Measurements from ENCODE around the gene ZNF618.

The ZNF618 gene

GRCh38 chr9:114087721-114088120 is 211.6 kb downstream of the ZNF618 start:
- in situ Hi-C loops (cut with HindIII; ENCODE audit: low sequenced_read_pairs) = loop anchor here (5.0 kb wide), 1 partner anchor 40 kb away; no protein-coding TSS in a partner anchor

GRCh38 chr9:114088571-114089170 is 212.6 kb downstream of the ZNF618 start:
- in situ Hi-C loops (cut with HindIII; ENCODE audit: low sequenced_read_pairs) = loop anchor here (5.0 kb wide), 1 partner anchor 39 kb away; no protein-coding TSS in a partner anchor

- in situ Hi-C loops (cut with HindIII; ENCODE audit: low sequenced_read_pairs) = loop anchor here (5.0 kb wide), 1 partner anchor 38 kb away; no protein-coding TSS in a partner anchor
Measured at GRCh38 chr9:114089206-114089840, 213.2 kb downstream of the ZNF618 start.

GRCh38 chr9:114090798-114091197 is 214.7 kb downstream of the ZNF618 start:
- in situ Hi-C loops (cut with HindIII; ENCODE audit: low sequenced_read_pairs) = no loop called here

GRCh38 chr9:114091711-114092110 is 215.6 kb downstream of the ZNF618 start:
- in situ Hi-C loops (cut with HindIII; ENCODE audit: low sequenced_read_pairs) = no loop called here

- in situ Hi-C loops (cut with HindIII; ENCODE audit: low sequenced_read_pairs) = no loop called here
Measured at GRCh38 chr9:114092336-114092735, 216.2 kb downstream of the ZNF618 start.

- in situ Hi-C loops (cut with HindIII; ENCODE audit: low sequenced_read_pairs) = no loop called here
Measured at GRCh38 chr9:114093031-114093471, 216.9 kb downstream of the ZNF618 start.

GRCh38 chr9:114093761-114094505 is 217.8 kb downstream of the ZNF618 start:
- in situ Hi-C loops (cut with HindIII; ENCODE audit: low sequenced_read_pairs) = no loop called here

- in situ Hi-C loops (cut with HindIII; ENCODE audit: low sequenced_read_pairs) = no loop called here
Measured at GRCh38 chr9:114094971-114095370, 218.9 kb downstream of the ZNF618 start.

- in situ Hi-C loops (cut with HindIII; ENCODE audit: low sequenced_read_pairs) = no loop called here
Measured at GRCh38 chr9:114096041-114096511, 220.0 kb downstream of the ZNF618 start.

GRCh38 chr9:114096866-114097612 is 220.9 kb downstream of the ZNF618 start:
- in situ Hi-C loops (cut with HindIII; ENCODE audit: low sequenced_read_pairs) = no loop called here

GRCh38 chr9:114097613-114098020 is 221.5 kb downstream of the ZNF618 start:
- in situ Hi-C loops (cut with HindIII; ENCODE audit: low sequenced_read_pairs) = no loop called here

- in situ Hi-C loops (cut with HindIII; ENCODE audit: low sequenced_read_pairs) = no loop called here
Measured at GRCh38 chr9:114098021-114098935, 222.2 kb downstream of the ZNF618 start.

- in situ Hi-C loops (cut with HindIII; ENCODE audit: low sequenced_read_pairs) = no loop called here
Measured at GRCh38 chr9:114098936-114099668, 223.0 kb downstream of the ZNF618 start, which contains the start of gene KIF12. Gene KIF12, minus strand, starts transcription at chr9:114099292. Its CDS starts 16 bp downstream, at chr9:114099276.

GRCh38 chr9:114099669-114100270 is 223.7 kb downstream of the ZNF618 start:
- in situ Hi-C loops (cut with HindIII; ENCODE audit: low sequenced_read_pairs) = no loop called here

GRCh38 chr9:114100536-114100935 is 224.4 kb downstream of the ZNF618 start:
- in situ Hi-C loops (cut with HindIII; ENCODE audit: low sequenced_read_pairs) = no loop called here

GRCh38 chr9:114102484-114102883 is 226.4 kb downstream of the ZNF618 start:
- in situ Hi-C loops (cut with HindIII; ENCODE audit: low sequenced_read_pairs) = no loop called here

GRCh38 chr9:114105236-114105635 is 229.1 kb downstream of the ZNF618 start:
- in situ Hi-C loops (cut with HindIII; ENCODE audit: low sequenced_read_pairs) = loop anchor here (5.0 kb wide), 2 partner anchors 47 to 172 kb away; no protein-coding TSS in a partner anchor

Measured in endothelial cell of hepatic sinusoid (primary cell).